GM12891 (cell line): ENCODE data around the gene ZNF212.
A peak's percentile ranks its signal among the peaks of the same experiment; 100 is the strongest.
"Not testable (repeated sequence)": the region's sequence is repeated elsewhere in the genome, so short reads cannot be mapped to it uniquely, and the experiment has no call there.

Experiments
- DNase-seq: peaks from one replicate; pipeline ENCODE4 v3.0.0; 2011; ENCODE audit warnings: low spot score; ENCODE audit not compliant: insufficient read length
- FAIRE-seq: peaks from 2 replicates; lab custom pipeline; 2011; peaks lifted over from hg19 to GRCh38; lab: Jason Lieb, UNC
- PAX5 ChIP-seq: IDR thresholded peaks from 2 replicates; pipeline ENCODE4 v1.6.1; 2011; ENCODE audit warnings: low read length, moderate library complexity, mild to moderate bottlenecking; ENCODE audit not compliant: insufficient read depth, severe bottlenecking
- POLR2A ChIP-seq: IDR thresholded peaks from 2 replicates; pipeline ENCODE4 v1.6.1; 2011; ENCODE audit warnings: low read depth, low read length, control low read depth
- POLR2AphosphoS5 ChIP-seq: IDR thresholded peaks from 2 replicates; pipeline ENCODE4 v1.6.1; 2011; ENCODE audit warnings: low read depth, low read length, control low read depth
- POU2F2 ChIP-seq: IDR thresholded peaks from 2 replicates; pipeline ENCODE4 v1.6.1; 2011; ENCODE audit warnings: low read depth, mild to moderate bottlenecking, control low read depth, low read length, moderate library complexity
- SPI1 ChIP-seq: IDR thresholded peaks from 2 replicates; pipeline ENCODE4 v1.6.1; 2011; ENCODE audit warnings: low read depth, low read length, control low read depth
- TAF1 ChIP-seq: IDR thresholded peaks from 2 replicates; pipeline ENCODE4 v1.6.1; 2011; ENCODE audit warnings: low read depth, low read length, control low read depth

ZNF212 gene

DNA sequence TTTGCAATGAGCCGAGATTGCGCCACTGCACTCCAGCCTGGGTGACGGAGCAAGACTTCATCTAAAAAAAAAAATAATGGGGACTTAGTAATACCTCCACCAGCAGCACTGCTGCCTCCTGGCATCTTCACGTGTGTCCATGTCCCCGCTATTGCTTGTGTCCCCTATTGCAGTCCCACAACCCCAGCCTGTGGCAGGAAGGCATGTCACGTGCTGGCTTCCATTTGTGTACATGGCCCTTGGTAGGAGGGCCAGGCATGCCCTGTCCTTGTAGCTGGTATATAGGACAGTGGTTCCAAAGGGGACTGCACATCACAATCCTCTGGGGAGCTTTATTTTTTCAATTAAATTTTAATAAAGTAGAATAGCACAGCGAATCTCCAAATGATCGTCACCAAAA is 28.3 kb downstream of the ZNF212 start:
- DNase-seq (no peak), FAIRE-seq (no peak)
- TF ChIP-seq POU2F2: no peak
- TF ChIP-seq SPI1: no peak
- TF ChIP-seq POLR2AphosphoS5: no peak
- no peak for TF ChIP-seq POLR2A
- TF ChIP-seq PAX5: no peak
- no peak for TF ChIP-seq TAF1

DNA sequence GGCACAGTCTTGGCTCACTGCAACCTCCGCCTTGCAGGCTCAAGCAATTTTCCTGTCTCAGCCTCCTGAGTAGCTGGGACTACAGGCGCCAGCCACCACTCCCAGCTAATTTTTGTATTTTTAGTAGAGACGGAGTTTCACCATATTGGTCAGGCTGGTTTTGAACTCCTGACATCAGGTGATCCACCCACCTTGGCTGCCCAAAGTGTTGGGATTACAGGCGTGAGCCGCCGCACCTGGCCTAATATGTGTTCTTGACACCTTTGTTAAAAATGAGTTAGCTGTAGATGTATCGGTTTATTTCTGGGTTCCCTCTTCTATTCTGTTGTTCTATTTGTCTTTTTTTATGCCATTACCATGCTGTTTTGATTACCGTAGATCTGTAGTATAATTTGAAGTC is 35.0 kb downstream of the ZNF212 start:
- not testable (repeated sequence) for FAIRE-seq, DNase-seq

DNA sequence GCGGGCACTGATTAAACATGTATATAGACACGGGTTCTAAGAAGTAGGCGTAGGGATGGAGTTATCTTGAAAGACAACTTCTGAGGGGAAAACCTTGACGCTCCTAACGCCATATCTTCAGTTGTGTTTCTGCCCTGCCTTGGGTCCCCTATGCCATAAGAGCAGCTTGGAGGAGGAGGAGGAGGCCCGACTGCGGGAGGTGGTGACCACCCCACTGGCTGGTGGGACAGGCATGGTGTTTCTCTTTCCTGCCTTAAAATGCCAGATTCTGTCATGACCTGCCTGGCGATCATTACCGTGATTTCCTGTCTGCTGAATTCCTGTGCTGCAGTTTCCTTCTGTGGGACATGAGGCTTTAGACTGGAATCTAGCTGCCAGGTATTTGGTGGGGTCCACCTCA is 38.4 kb downstream of the ZNF212 start:
- no peak for FAIRE-seq
- no peak for DNase-seq
- TF ChIP-seq SPI1: no peak
- TF ChIP-seq TAF1: no peak
- TF ChIP-seq PAX5: no peak
- TF ChIP-seq POLR2AphosphoS5: no peak
- no peak for TF ChIP-seq POU2F2

- FAIRE-seq (no peak), DNase-seq (no peak)
- TF ChIP-seq PAX5 (no peak), POU2F2 (no peak), POLR2A (no peak), SPI1 (no peak), TAF1 (no peak), POLR2AphosphoS5 (no peak)
These were observed 38.9 kb downstream of the ZNF212 start for GRCh38 chr7:149278396-149278795.

GRCh38 chr7:149279111-149279743 is 39.8 kb downstream of the ZNF212 start:
- FAIRE-seq: no peak
- DNase-seq: no peak
- TF ChIP-seq POLR2A (no peak), SPI1 (no peak), POU2F2 (no peak)

DNA sequence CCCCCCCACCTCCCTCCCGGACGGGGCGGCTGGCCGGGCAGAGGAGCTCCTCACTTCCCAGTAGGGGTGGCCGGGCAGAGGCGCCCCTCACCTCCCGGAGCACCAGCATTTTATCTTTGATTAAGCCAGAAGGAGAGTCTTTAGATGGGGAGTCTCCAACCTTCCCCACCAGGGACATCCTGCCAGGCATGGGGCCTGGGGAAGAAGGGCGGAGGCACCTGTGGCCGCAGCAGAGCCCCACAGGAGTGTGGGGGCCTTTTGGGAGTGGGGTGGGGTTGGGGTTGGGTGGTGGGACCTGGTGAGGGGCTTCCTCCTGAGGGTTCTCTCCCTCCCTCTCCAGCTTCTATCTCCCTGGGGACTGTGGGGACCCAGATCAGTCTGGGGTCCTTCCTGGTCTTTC is 40.7 kb downstream of the ZNF212 start:
- no peak for TF ChIP-seq PAX5
- TF ChIP-seq POLR2A: no peak
- TF ChIP-seq SPI1: no peak
- no peak for TF ChIP-seq POLR2AphosphoS5
- TF ChIP-seq TAF1: no peak
- TF ChIP-seq POU2F2: no peak
- DNase-seq (no peak), FAIRE-seq (no peak)

GRCh38 chr7:149280661-149281507 is 41.4 kb downstream of the ZNF212 start:
- FAIRE-seq (no peak), DNase-seq (no peak)
- TF ChIP-seq PAX5: no peak

DNA sequence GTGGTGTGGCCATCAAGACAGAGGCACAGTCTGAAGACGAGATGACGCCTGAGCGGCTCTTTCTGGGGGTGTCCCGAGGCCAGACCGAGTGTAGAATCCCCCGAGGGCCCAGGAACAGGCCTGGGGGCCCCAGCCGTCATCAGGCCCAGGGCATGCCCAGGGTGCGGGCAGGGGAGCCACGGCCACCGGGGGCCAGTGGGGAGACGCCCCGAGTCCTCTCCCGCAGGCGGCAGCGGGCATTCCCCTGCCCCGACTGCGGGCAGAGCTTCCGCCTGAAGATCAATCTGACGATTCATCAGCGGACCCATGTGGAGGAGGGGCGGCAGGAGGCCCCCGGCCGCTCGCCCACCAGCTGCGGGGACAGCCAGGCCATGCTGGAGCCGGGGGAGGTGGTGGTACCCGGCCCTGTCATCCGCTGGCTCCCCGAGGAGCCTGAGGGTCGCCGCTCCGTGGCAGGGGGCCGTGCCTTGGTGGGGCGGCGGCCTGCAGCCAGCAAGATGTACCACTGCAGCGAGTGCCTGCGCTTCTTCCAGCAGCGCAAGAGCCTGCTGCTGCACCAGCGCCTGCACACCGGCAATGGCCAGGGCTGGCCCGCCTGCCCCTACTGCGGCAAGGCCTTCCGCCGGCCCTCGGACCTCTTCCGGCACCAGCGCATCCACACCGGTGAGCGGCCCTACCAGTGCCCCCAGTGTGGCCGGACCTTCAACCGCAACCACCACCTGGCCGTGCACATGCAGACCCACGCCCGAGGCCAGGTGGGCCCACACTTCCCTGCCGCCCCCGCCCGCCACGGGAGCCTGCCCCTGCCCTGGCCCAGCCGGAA is 42.3 kb downstream of the ZNF212 start:
- TF ChIP-seq POLR2A (no peak), POU2F2 (no peak), PAX5 (no peak), SPI1 (no peak), TAF1 (no peak)
- no peak for FAIRE-seq

DNA sequence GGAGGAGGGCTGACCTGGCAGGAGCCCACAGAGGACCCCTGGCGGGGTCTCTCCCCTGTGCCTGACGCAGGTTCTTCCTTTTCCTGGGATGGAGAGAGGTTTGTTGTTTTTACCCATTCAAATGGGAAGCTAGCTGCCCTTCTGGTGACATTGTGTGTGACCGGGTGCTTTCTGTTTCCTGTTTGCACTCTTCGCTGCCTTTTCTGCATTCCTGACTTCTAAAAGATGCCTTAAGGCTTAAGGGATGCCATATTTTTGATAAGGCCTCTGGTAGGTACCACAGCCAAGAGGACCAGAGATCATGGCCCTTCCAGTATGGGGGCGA is 42.8 kb downstream of the ZNF212 start:
- no peak for TF ChIP-seq TAF1
- TF ChIP-seq PAX5: no peak
- FAIRE-seq (no peak), DNase-seq (no peak)

More for the DNA sequence above, 42.3 kb downstream of the ZNF212 start:
- DNase-seq: no peak

DNA sequence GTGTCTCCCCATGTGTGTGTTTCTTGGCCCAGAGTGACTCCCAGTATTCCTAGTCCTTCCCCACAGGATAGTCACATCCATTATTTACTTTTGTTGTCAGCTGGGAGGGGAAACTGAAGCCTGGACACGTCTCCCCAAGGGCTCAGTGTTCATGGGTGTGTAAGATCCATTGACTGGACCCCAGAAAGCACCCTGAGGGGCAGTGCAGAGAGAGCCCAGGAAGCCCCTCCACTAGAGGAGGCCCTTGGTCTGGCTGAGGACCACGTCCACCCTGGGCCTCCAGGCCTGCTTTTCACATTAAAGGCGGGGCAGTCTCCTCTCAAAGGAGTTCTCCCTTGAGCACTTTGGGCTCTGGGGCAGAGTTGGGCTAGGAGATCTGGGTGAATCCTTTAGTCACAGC is 43.9 kb downstream of the ZNF212 start:
- TF ChIP-seq PAX5: no peak
- no peak for TF ChIP-seq POLR2A
- TF ChIP-seq SPI1: no peak
- no peak for TF ChIP-seq POLR2AphosphoS5
- no peak for TF ChIP-seq POU2F2
- no peak for TF ChIP-seq TAF1
- no peak for DNase-seq
- FAIRE-seq: no peak

DNA sequence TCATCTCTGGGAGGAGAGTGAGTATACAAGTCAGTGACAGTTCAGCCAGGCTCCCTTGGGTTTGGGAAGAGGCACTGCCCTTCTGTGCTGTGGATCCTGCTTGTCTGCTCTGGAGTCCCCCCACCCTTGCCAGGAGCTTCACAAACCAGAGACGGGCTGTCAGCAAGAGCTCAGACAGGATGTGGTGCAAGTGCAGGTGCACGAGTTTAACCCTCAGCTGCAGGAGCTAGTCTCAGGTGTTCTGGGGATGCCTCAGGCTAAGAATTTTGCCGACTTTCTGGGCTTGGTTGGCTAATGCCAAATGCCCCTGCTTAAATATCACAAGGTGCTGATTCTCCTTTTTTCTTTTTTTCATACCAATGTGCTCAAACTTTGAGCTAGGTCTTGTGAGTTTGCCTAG is 44.9 kb downstream of the ZNF212 start:
- FAIRE-seq (peak; percentile 38), DNase-seq (peak; percentile 56)
- TF ChIP-seq POLR2AphosphoS5 (no peak), SPI1 (no peak), PAX5 (no peak), POU2F2 (no peak), TAF1 (no peak), POLR2A (no peak)
